Measurements from ENCODE around the gene CDK6.

The CDK6 gene

DNA sequence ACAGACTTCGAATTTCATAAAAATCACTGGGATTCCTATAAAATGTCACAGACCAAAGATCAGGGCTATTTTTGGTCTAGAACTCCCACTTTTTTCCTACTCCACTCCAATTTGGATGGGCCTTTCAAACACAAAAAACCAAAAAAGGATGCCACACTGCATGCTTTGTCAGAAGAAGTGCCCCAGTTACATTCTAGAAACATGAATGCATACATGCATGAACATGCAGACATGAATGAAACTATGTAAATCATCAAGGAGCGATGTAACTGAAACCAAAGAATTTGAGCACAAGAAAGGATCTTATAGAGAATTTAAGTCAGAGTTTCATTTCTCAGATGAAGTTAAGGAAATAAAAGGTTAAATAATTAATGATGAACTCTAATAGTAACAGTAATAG lies 214.3 kb downstream of the CDK6 start:
- FAIRE-seq (no peak), DNase-seq (ENCODE audit: insufficient read length, low spot score) (no peak)
- TF ChIP-seq, protein P1, sequence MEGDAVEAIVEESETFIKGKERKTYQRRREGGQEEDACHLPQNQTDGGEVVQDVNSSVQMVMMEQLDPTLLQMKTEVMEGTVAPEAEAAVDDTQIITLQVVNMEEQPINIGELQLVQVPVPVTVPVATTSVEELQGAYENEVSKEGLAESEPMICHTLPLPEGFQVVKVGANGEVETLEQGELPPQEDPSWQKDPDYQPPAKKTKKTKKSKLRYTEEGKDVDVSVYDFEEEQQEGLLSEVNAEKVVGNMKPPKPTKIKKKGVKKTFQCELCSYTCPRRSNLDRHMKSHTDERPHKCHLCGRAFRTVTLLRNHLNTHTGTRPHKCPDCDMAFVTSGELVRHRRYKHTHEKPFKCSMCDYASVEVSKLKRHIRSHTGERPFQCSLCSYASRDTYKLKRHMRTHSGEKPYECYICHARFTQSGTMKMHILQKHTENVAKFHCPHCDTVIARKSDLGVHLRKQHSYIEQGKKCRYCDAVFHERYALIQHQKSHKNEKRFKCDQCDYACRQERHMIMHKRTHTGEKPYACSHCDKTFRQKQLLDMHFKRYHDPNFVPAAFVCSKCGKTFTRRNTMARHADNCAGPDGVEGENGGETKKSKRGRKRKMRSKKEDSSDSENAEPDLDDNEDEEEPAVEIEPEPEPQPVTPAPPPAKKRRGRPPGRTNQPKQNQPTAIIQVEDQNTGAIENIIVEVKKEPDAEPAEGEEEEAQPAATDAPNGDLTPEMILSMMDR (IDR thresholded peaks at IDR 0.05; ENCODE audit: insufficient read depth, missing control alignments): no peak

DNA sequence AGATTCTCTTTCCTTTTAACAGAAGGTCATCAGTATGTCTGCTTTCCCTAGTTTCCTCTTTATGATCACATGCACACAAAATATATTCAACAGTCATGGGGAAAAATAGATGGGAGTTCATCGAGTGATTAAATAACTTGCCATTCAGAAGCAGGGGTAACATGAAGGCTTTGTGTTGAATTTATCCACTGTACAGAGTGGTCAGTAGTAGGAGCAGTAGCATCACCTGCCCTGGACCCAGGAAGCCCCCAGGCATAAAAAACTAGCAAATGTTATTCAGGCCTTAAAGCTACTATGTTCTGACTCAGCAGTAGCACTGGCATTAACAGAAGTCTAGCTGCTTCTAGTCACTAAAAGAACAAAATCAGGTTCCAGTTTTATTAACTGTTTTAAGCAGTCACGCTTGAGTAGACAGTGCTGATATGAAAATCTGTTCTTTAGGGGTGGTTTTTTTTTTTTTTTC lies 214.8 kb downstream of the CDK6 start:
- DNase-seq (ENCODE audit: insufficient read length, low spot score) (no peak), FAIRE-seq (no peak)

DNA sequence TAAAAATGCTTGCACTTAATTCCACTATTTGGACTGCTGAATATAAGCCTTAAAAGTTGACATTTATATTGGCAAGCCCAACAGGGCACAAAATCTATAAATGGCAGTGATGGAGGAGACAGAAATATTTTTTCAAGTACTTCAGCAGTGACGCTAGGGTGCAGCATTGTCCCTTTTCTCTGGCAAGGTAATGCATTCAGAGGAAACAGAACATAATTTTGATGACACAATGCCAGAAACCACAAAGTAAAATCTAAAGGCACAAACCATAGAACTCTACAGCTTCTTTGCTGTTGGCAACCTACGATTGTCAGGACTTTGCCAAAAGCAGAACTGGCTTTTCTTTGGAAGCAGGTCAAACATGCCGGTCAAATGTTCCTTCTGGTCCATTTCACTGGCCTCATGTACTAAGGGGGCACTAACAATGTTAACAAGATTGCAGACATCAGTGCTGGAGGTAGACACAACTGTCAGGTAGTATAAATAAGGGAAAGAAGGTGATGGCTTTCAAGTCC lies 215.3 kb downstream of the CDK6 start:
- FAIRE-seq (peak; percentile 86), DNase-seq (ENCODE audit: insufficient read length, low spot score) (no peak)
- TF ChIP-seq, protein P1 (IDR thresholded peaks at IDR 0.05; ENCODE audit: insufficient read depth, missing control alignments): peak; percentile 78

More for the DNA sequence above, 214.8 kb downstream of the CDK6 start:
- TF ChIP-seq, protein P1 (IDR thresholded peaks at IDR 0.05; ENCODE audit: insufficient read depth, missing control alignments): no peak

DNA sequence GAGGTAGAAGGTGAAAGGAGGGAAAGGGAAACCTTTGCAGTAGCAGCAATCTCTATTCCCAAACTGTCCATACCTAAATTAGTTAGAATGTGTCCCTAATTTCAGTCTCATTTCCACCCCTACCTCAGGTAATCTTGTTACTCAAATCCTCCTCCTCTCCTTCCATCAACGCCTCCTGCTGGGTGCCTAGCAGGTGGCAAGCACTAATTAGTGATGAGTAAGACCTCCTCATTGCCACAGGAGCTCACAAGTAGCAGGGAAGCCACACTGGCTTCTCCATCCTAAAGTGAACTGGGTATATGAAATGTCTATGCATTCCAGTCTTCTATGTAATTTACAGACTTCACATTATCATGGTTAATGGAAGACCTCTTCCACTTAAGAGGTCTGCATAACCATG lies 220.5 kb downstream of the CDK6 start:
- TF ChIP-seq, protein P1 (IDR thresholded peaks at IDR 0.05; ENCODE audit: insufficient read depth, missing control alignments): no peak
- no peak for DNase-seq (ENCODE audit: insufficient read length, low spot score)
- FAIRE-seq: no peak

DNA sequence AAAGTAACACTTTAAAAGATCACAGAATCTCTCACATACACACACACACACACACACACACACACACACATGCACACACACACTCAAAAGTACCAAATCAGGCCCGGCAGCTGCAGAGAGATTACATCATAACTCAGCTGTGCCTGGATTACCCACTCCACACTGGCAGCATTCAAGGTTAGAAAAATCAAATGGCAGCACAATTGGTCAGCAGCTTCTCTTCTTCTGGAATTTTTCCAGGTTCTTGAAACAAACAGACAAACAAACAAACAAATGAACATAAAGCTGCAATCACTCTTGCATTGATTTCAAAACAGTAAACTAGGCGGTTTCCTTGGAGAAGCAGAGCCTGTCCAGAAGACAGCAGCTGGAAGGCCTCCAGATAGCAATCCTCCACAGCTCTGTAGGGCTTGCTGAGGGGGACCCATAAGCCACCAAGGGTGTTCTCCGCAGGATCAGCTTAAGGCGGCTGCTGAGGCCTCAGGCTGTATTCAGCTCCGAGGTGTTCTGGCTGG lies 221.7 kb downstream of the CDK6 start:
- no peak for DNase-seq (ENCODE audit: insufficient read length, low spot score)
- TF ChIP-seq, protein P1 (IDR thresholded peaks at IDR 0.05; ENCODE audit: insufficient read depth, missing control alignments): no peak
- no peak for FAIRE-seq

DNA sequence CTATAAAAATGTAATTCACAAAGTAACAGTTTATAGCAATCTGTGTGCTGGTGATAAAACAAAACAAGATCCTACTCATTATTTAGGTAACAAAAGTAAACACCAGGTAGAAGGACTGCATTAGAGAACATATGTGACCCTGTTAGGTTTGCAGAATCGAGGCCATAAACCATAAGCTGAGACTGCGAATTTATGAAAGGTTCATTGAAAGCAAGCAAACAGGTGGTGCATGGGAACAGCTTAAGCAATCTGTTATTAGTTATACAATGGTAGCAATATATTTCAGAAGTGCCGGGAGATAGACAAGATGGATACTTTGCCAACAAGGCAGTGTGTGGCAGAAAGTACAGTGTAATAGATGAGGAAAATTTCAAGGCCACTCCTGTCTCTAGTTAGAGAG lies 222.7 kb downstream of the CDK6 start:
- TF ChIP-seq, protein P1 (IDR thresholded peaks at IDR 0.05; ENCODE audit: insufficient read depth, missing control alignments): no peak
- no peak for FAIRE-seq
- DNase-seq (ENCODE audit: insufficient read length, low spot score): no peak

DNA sequence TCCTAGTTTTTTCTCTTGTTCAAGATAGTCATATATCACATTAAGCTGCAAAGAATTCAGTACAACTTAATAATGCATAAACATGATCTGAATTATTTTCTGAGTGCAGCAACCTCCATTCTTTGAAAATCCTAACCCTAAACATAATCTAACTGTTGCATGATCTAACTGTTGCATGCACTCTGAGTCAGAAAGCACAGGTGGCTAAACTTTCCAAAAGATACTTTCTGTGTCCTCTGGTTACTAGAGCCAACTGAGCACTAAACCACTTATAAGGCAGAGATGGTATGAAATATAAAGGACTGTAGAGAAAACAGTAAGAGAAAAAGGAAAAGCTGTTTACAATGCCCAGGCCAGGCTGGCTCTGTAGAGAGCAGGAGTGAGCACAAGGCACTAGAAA lies 223.2 kb downstream of the CDK6 start:
- FAIRE-seq: no peak
- TF ChIP-seq, protein P1 (IDR thresholded peaks at IDR 0.05; ENCODE audit: insufficient read depth, missing control alignments): no peak

More for the DNA sequence above, 223.2 kb downstream of the CDK6 start:
- no peak for DNase-seq (ENCODE audit: insufficient read length, low spot score)

All from D721Med (cell line).